Rectal smooth muscle tissue (tissue), 1 donor: ENCODE results near the gene CFAP43.

ENCODE experiments used
- H3K27ac ChIP-seq: one replicate; pipeline ENCODE4 v1.7.0; 2013; ENCODE audit warnings: low read depth, low read length, inconsistent platforms
- H3K27me3 ChIP-seq: one replicate; pipeline ENCODE4 v1.7.0; 2013; ENCODE audit warnings: low read length; ENCODE audit not compliant: control insufficient read depth, insufficient read depth
- H3K36me3 ChIP-seq: one replicate; pipeline ENCODE4 v1.7.0; 2013; ENCODE audit warnings: low read length; ENCODE audit not compliant: control insufficient read depth, insufficient read depth
- H3K4me1 ChIP-seq: one replicate; pipeline ENCODE4 v1.7.0; 2013; ENCODE audit warnings: low read length; ENCODE audit not compliant: control insufficient read depth, insufficient read depth
- H3K4me3 ChIP-seq: one replicate; pipeline ENCODE4 v1.7.0; 2013; ENCODE audit warnings: low read length
- H3K9ac ChIP-seq: one replicate; pipeline ENCODE4 v1.7.0; 2013; ENCODE audit warnings: low read length

The CFAP43 gene

GRCh38 chr10:104242545-104242944, 10.4 kb upstream of the CFAP43 start:
- Histone ChIP-seq H3K9ac (no peak overlapping the region), H3K4me1 (no peaks in the 10 kb centered on the region), H3K4me3 (no peak overlapping the region), H3K27me3 (no peaks in the 10 kb centered on the region), H3K36me3 (no peaks in the 10 kb centered on the region), H3K27ac (no peak overlapping the region)

GRCh38 chr10:104240078-104240477, 7.9 kb upstream of the CFAP43 start:
- no peak overlapping the region for H3K27ac ChIP-seq
- no peaks in the 10 kb centered on the region for H3K36me3 ChIP-seq
- H3K9ac ChIP-seq, result no peak overlapping the region
- H3K27me3 ChIP-seq, result no peaks in the 10 kb centered on the region
- H3K4me3 ChIP-seq, result no peak overlapping the region
- H3K4me1 ChIP-seq, result no peaks in the 10 kb centered on the region

- H3K4me3 ChIP-seq, result no peak overlapping the region
- H3K27ac ChIP-seq, result no peak overlapping the region
- no peak overlapping the region for H3K9ac ChIP-seq
- H3K27me3 ChIP-seq, result no peaks in the 10 kb centered on the region
- peaks cover 2% of the 10 kb centered on the region for H3K4me1 ChIP-seq
- H3K36me3 ChIP-seq, result no peaks in the 10 kb centered on the region
Measured at GRCh38 chr10:104235801-104236200, 3.6 kb upstream of the CFAP43 start.

GRCh38 chr10:104234934-104235333, 2.8 kb upstream of the CFAP43 start:
- H3K36me3 ChIP-seq, result no peaks in the 10 kb centered on the region
- H3K4me1 ChIP-seq, result peaks cover 2% of the 10 kb centered on the region
- H3K9ac ChIP-seq, result no peak overlapping the region
- no peak overlapping the region for H3K27ac ChIP-seq
- no peak overlapping the region for H3K4me3 ChIP-seq
- H3K27me3 ChIP-seq, result no peaks in the 10 kb centered on the region

- no peaks in the 10 kb centered on the region for H3K27me3 ChIP-seq
- H3K36me3 ChIP-seq, result no peaks in the 10 kb centered on the region
- no peak overlapping the region for H3K9ac ChIP-seq
- peaks cover 2% of the 10 kb centered on the region for H3K4me1 ChIP-seq
- H3K4me3 ChIP-seq, result no peak overlapping the region
- no peak overlapping the region for H3K27ac ChIP-seq
Measured at GRCh38 chr10:104233817-104234216, 1.7 kb upstream of the CFAP43 start.

GRCh38 chr10:104232613-104233102, 494 bp upstream of the CFAP43 start:
- peaks cover 2% of the 10 kb centered on the region for H3K4me1 ChIP-seq

GRCh38 chr10:104230490-104230889, 1.7 kb downstream of the CFAP43 start:
- Histone ChIP-seq H3K27me3 (no peaks in the 10 kb centered on the region), H3K36me3 (no peaks in the 10 kb centered on the region), H3K9ac (no peak overlapping the region), H3K4me3 (no peak overlapping the region), H3K4me1 (peaks cover 2% of the 10 kb centered on the region), H3K27ac (no peak overlapping the region)

More at GRCh38 chr10:104232613-104233102, 494 bp upstream of the CFAP43 start:
- Histone ChIP-seq H3K27me3 (no peaks in the 10 kb centered on the region), H3K4me3 (peak overlapping the region; percentile 92), H3K9ac (no peak overlapping the region), H3K36me3 (no peaks in the 10 kb centered on the region), H3K27ac (no peak overlapping the region)

- Histone ChIP-seq H3K4me3 (no peak overlapping the region), H3K27ac (no peak overlapping the region), H3K36me3 (no peaks in the 10 kb centered on the region), H3K9ac (no peak overlapping the region), H3K4me1 (no peaks in the 10 kb centered on the region), H3K27me3 (no peaks in the 10 kb centered on the region)
Measured at GRCh38 chr10:104223304-104223703, 8.9 kb downstream of the CFAP43 start.

- Histone ChIP-seq H3K27ac (no peak overlapping the region), H3K27me3 (no peaks in the 10 kb centered on the region), H3K4me1 (no peaks in the 10 kb centered on the region), H3K4me3 (no peak overlapping the region), H3K36me3 (no peaks in the 10 kb centered on the region), H3K9ac (no peak overlapping the region)
Measured at GRCh38 chr10:104220522-104220921, 11.6 kb downstream of the CFAP43 start.

- Histone ChIP-seq H3K4me1 (no peaks in the 10 kb centered on the region), H3K9ac (no peak overlapping the region), H3K4me3 (no peak overlapping the region), H3K27me3 (no peaks in the 10 kb centered on the region), H3K27ac (no peak overlapping the region), H3K36me3 (no peaks in the 10 kb centered on the region)
Measured at GRCh38 chr10:104218751-104219150, 13.4 kb downstream of the CFAP43 start.

- H3K4me1 ChIP-seq, result no peaks in the 10 kb centered on the region
- H3K4me3 ChIP-seq, result no peak overlapping the region
- H3K27me3 ChIP-seq, result no peaks in the 10 kb centered on the region
- no peaks in the 10 kb centered on the region for H3K36me3 ChIP-seq
- H3K9ac ChIP-seq, result no peak overlapping the region
- H3K27ac ChIP-seq, result no peak overlapping the region
Measured at GRCh38 chr10:104216631-104217030, 15.5 kb downstream of the CFAP43 start.

- no peak overlapping the region for H3K27ac ChIP-seq
Measured at GRCh38 chr10:104209575-104210198, 22.5 kb downstream of the CFAP43 start.

GRCh38 chr10:104208730-104209129, 23.4 kb downstream of the CFAP43 start:
- H3K4me3 ChIP-seq, result no peak overlapping the region
- H3K4me1 ChIP-seq, result no peaks in the 10 kb centered on the region
- no peak overlapping the region for H3K9ac ChIP-seq
- no peaks in the 10 kb centered on the region for H3K27me3 ChIP-seq
- H3K27ac ChIP-seq, result no peak overlapping the region
- no peaks in the 10 kb centered on the region for H3K36me3 ChIP-seq

More at GRCh38 chr10:104209575-104210198, 22.5 kb downstream of the CFAP43 start:
- H3K9ac ChIP-seq, result no peak overlapping the region
- H3K27me3 ChIP-seq, result no peaks in the 10 kb centered on the region
- no peak overlapping the region for H3K4me3 ChIP-seq
- no peaks in the 10 kb centered on the region for H3K4me1 ChIP-seq
- no peaks in the 10 kb centered on the region for H3K36me3 ChIP-seq
